GM21526 (cell line): ENCODE measurements around the gene CAPN11.
"Not testable (repeated sequence)": the region's sequence is repeated elsewhere in the genome, so short reads cannot be mapped to it uniquely, and the experiment has no call there.

Experiments
- ATAC-seq: cut with Tn5 transposase; IDR thresholded peaks from one replicate; pipeline ENCODE4 v1.9.1; 2021; ENCODE audit warnings: moderate library complexity; ENCODE audit not compliant: unreplicated experiment, low FRiP score

CAPN11 gene

GRCh38 chr6:44179072-44179536 is 20.5 kb downstream of the CAPN11 start:
- ATAC-seq = no peak

- ATAC-seq = no peak
Observed at GRCh38 chr6:44179648-44180047, 21.0 kb downstream of the CAPN11 start.

GRCh38 chr6:44180406-44180805 is 21.8 kb downstream of the CAPN11 start:
- ATAC-seq = no peak

- no peak for ATAC-seq
Observed at GRCh38 chr6:44180886-44181285, 22.3 kb downstream of the CAPN11 start.

GRCh38 chr6:44181784-44182183 is 23.2 kb downstream of the CAPN11 start:
- not testable (repeated sequence) for ATAC-seq

- ATAC-seq = no peak
Observed at GRCh38 chr6:44182911-44183390, 24.3 kb downstream of the CAPN11 start.

- no peak for ATAC-seq
Observed at GRCh38 chr6:44183783-44184182, 25.2 kb downstream of the CAPN11 start.

GRCh38 chr6:44185356-44185755 is 26.7 kb downstream of the CAPN11 start:
- ATAC-seq = not testable (repeated sequence)

- ATAC-seq = no peak
Observed at GRCh38 chr6:44185953-44186634, 27.5 kb downstream of the CAPN11 start.

- no peak for ATAC-seq
Observed at GRCh38 chr6:44186635-44187025, 28.0 kb downstream of the CAPN11 start.

- ATAC-seq = no peak
Observed at GRCh38 chr6:44188819-44189218, 30.2 kb downstream of the CAPN11 start.

- no peak for ATAC-seq
Observed at GRCh38 chr6:44189257-44189656, 30.6 kb downstream of the CAPN11 start.

- ATAC-seq = no peak
Observed at GRCh38 chr6:44190715-44191114, 32.1 kb downstream of the CAPN11 start.

- ATAC-seq = no peak
Observed at GRCh38 chr6:44192428-44193041, 33.9 kb downstream of the CAPN11 start.

GRCh38 chr6:44193307-44193910 is 34.8 kb downstream of the CAPN11 start:
- no peak for ATAC-seq

- ATAC-seq = no peak
Observed at GRCh38 chr6:44194326-44194725, 35.7 kb downstream of the CAPN11 start.

- not testable (repeated sequence) for ATAC-seq
Observed at GRCh38 chr6:44196351-44196750, 37.7 kb downstream of the CAPN11 start.

GRCh38 chr6:44198684-44199083 is 40.1 kb downstream of the CAPN11 start:
- ATAC-seq = no peak

- no peak for ATAC-seq
Observed at GRCh38 chr6:44199883-44200282, 41.3 kb downstream of the CAPN11 start.

- ATAC-seq = no peak
Observed at GRCh38 chr6:44201200-44201599, 42.6 kb downstream of the CAPN11 start.

- no peak for ATAC-seq
Observed at GRCh38 chr6:44201638-44202303, 43.2 kb downstream of the CAPN11 start.
